Ovary (tissue), 3 donors: Measurements from ENCODE around the gene IL24.

Source experiments
- CTCF ChIP-seq, 3 donors: fragments of 450-650 bp in 2 of 3; fragments of 200-600 bp in 1 of 3; IDR thresholded peaks; one replicate each; pipeline versions ENCODE4 v1.5.1 to v1.8.0; 2016 to 2022; ENCODE audit warnings: antibody characterized with exemption in 3 of 3, mild to moderate bottlenecking in 1 of 3
- EP300 ChIP-seq: sonication (generic); formaldehyde crosslinking; IDR thresholded peaks from one replicate; pipeline ENCODE4 v1.6.1; 2017; ENCODE audit warnings: antibody characterized with exemption
- donor health status: DM: no; HTN: no; CAD: no.

GRCh38 chr1:206898089-206898914 lies 1.1 kb downstream of the IL24 start:
- TF ChIP-seq CTCF (IDR thresholded peaks at IDR 0.05) (no peak), EP300 (no peak)
